GM12801 (cell line): ENCODE results near the gene FBXL15.

Experiments
- TF ChIP-seq, protein P1 (sequence below): IDR thresholded peaks from one replicate; pipeline ENCODE4 v1.5.1; 2011; ENCODE audit warnings: control low read depth; ENCODE audit not compliant: insufficient read length; ENCODE audit errors: extremely low read depth

The FBXL15 gene

DNA sequence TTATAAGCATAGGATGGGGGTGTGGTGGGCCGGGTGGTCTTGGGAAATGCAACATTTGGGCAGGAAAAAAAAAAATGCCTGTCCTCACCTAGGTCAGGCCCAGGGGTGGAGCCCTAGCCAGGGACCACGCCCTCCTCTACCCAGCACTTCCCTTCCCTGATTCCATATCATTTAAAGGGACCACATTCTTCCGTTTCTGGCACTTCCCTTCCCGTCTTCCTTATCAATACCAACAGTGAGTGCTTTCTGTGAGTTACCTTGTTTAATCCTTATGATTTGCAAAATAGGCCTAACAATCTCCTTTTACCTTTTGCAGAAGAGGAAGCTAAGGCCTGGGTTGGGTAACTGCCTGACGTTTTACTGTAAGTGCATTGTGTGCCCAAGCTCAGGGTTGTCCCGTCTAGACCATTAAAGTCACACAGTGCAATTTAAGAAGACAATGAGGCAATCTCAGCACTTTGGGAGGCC, 47.4 kb downstream of the FBXL15 start:
- TF ChIP-seq, protein P1, sequence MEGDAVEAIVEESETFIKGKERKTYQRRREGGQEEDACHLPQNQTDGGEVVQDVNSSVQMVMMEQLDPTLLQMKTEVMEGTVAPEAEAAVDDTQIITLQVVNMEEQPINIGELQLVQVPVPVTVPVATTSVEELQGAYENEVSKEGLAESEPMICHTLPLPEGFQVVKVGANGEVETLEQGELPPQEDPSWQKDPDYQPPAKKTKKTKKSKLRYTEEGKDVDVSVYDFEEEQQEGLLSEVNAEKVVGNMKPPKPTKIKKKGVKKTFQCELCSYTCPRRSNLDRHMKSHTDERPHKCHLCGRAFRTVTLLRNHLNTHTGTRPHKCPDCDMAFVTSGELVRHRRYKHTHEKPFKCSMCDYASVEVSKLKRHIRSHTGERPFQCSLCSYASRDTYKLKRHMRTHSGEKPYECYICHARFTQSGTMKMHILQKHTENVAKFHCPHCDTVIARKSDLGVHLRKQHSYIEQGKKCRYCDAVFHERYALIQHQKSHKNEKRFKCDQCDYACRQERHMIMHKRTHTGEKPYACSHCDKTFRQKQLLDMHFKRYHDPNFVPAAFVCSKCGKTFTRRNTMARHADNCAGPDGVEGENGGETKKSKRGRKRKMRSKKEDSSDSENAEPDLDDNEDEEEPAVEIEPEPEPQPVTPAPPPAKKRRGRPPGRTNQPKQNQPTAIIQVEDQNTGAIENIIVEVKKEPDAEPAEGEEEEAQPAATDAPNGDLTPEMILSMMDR, result no peak

- TF ChIP-seq, protein P1, result no peak
These were observed 48.0 kb downstream of the FBXL15 start for GRCh38 chr10:102468683-102469082.

DNA sequence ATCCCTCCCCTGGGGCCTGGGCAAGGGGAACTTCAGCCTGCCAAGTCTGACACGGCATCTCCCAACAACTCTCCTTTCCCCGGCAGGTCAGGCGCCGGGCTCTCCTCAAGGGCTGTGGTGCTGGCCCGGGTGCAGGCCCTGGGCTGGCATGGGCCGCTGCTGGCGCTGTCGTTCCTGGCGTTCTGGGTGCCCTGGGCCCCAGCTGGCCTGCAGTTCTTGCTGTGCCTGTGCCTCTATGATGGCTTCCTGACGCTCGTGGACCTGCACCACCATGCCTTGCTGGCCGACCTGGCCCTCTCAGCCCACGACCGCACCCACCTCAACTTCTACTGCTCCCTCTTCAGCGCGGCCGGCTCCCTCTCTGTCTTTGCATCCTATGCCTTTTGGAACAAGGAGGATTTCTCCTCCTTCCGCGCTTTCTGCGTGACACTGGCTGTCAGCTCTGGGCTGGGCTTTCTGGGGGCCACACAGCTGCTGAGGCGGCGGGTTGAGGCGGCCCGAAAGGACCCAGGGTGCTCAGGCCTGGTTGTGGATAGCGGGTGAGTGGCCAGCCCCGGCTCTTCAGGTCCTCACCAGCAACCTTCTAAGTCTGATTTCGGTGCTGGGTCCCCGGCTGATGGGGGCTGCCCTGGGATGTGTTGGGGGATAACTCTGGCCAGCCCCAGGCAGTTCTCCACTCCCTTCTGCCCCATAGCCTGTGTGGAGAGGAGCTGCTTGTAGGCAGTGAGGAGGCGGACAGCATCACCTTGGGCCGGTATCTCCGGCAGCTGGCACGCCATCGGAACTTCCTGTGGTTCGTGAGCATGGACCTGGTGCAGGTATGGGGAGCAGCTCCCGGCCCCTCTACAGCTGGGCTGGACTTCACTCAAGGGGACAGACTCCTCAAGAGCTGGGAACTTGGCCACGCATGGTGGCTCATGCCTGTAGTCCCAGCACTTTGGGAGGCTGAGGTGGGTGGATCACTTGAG, 50.2 kb downstream of the FBXL15 start:
- TF ChIP-seq, protein P1, result no peak
